Measurements from ENCODE around the gene PCBP3.
A peak's percentile ranks its signal among the peaks of the same experiment; 100 is the strongest.
"Not testable (repeated sequence)": the region's sequence is repeated elsewhere in the genome, so short reads cannot be mapped to it uniquely, and the experiment has no call there.

The PCBP3 gene

DNA sequence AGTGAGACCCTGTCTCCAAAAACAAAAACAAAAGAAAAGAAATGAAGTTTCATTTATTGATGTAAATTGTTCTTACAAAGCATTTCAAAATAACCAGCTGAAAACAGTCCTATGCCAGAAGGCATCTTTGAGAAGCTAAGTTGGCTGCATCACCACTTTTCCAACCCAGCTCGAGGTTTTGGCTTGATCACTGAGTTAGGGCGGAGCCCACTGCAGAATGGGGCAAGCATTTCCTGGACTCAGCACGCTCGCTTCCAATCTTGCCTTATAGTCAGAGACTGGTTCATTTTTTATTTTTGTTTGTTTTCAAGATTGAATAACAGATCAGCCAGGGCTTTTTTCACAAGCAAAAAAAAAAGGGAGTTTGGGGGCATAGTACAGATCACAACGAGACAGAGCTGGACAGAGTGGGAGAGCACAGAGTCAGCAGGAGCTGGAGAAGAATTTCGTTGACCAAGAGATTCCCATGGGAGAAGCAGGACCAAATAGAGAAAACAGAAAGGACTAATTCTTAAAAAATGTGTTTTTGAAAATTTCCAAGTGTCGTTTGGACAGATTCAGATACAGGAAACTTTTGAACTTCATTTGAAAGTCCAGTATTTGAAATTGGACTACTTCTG lies 314.6 kb downstream of the PCBP3 start:
- DNase-seq: no peak

GRCh38 chr21:45959182-45959581 lies 315.7 kb downstream of the PCBP3 start:
- DNase-seq: no peak

DNA sequence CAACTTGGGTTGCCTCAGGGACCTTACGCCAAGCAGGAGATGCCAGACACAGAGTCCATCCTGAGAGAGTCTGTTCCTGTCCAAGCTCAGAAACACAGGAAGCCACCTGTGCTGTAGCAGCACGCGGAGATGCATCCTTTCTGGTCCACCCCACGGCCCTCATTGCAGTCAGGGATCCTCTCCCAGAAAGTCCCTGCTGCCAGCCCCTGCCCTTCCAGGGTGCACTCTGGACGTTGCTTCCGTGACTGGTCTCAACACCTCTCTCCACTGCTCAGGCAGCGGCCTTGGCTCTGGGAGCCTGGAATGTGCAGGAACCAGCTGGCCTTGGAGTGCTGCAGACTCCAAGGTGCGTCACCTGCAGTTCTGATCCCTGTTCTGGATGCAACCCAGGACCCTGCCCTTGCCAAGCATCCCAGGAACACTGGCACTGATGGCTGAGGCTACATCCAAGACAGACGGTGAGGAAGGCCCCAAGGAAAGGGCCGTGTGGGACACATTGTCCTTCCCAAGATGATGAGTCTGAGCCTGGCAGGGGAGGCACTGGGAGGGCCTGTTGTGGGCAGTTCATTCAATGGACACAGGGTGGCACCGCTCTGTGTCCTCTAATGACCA lies 316.4 kb downstream of the PCBP3 start:
- DNase-seq: no peak

GRCh38 chr21:45961408-45961807 lies 317.9 kb downstream of the PCBP3 start:
- DNase-seq: not testable (repeated sequence)

- DNase-seq: no peak
These were observed 319.2 kb downstream of the PCBP3 start for GRCh38 chr21:45962531-45963231.

GRCh38 chr21:45963232-45963570 lies 319.7 kb downstream of the PCBP3 start:
- no peak for DNase-seq

DNA sequence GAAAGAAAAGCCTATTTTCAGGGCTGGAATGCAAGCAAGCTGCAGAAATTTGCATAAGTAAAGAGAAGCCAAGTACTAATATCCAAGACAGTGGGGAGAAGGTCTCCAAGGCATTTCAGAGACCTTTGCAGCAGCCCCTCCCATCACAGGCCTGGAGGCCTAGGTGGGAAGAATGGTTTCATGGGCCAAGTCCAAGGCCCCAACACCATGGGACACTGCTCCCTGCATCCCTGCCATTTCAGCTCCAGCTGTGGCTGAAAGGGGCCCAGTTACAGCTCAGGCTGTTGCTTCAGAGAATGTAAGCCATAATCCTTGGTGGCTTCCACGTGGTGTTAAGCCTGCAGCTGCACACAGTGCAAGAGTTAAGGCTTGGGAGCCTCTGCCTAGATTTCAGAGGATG lies 321.1 kb downstream of the PCBP3 start:
- no peak for DNase-seq

GRCh38 chr21:45965084-45965809 lies 321.7 kb downstream of the PCBP3 start:
- no peak for DNase-seq

DNA sequence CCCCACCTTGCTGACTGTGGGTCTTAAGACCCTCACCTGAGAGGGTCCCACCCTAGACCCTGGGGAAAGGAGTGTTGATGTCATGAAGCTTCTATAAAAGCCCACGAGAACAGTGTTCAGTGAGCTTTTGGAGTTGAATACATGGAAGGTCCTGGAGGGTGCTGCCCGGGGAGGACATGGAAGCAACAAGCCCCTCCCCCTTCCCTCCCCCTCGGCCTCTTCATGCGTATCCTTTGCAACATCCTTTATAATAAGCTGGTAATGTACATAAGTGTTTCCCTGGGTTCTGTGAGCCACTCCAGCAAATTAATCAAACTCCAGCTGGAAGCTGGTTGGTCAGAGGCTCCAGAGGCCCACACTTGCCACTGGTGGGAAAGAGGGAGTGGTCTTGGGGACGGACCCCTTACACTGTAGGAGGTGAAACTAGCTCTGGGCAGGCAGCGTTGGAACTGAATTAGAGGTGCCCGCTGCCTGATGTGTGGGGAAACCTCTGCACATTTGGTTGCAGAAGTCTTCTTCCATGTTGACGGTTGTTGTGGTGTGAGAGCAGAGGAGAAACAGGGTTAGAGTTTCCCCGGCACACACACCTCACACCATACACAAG lies 323.4 kb downstream of the PCBP3 start:
- DNase-seq: no peak

GRCh38 chr21:45969921-45970673 lies 326.6 kb downstream of the PCBP3 start:
- no peak for DNase-seq

DNA sequence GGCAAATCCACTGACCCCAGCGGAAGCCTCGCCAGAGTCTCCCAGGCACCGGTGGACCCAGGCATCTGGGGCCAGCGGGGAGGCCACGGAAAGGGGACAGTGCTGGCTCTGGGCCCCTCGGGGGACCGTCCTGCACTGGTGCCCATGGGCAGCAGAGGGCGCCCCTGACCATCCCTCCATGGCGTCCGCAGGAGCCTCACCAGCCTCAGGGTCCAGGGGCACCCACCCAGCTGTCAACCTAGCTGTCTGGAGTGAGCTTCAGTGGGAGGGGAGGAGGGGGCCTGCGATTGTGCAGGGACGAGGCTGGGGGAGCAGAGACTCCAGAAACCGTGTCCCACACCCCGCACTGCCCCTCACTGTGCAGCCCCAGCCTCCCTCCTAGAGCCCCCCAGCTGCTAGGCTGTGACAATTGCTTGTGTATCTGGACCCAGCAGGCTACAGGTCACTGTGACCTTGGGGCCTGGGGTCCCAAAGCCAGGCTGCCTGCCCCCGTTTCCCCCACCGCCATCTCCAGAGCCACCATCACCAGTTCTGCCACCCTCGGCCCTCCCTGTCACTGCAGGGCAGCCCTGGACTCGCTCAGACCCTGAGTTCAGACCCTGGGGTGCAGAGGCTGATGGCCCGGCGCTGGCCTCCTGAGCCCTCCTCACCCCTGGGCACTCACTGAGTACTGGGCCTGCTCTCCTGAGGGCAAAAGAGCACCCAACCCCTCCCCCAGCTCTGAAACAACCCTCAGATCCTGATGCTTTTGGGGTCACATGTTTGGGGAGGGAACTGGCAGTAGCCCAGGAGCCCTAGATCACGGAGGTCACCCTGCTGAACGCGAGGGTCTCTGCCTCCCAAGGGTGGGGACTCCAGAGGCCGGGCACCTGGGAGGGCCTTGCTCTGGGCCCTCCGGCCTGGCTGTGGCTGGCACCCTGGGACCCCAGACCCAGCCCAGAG lies 327.4 kb downstream of the PCBP3 start:
- DNase-seq: peak; percentile 64

DNA sequence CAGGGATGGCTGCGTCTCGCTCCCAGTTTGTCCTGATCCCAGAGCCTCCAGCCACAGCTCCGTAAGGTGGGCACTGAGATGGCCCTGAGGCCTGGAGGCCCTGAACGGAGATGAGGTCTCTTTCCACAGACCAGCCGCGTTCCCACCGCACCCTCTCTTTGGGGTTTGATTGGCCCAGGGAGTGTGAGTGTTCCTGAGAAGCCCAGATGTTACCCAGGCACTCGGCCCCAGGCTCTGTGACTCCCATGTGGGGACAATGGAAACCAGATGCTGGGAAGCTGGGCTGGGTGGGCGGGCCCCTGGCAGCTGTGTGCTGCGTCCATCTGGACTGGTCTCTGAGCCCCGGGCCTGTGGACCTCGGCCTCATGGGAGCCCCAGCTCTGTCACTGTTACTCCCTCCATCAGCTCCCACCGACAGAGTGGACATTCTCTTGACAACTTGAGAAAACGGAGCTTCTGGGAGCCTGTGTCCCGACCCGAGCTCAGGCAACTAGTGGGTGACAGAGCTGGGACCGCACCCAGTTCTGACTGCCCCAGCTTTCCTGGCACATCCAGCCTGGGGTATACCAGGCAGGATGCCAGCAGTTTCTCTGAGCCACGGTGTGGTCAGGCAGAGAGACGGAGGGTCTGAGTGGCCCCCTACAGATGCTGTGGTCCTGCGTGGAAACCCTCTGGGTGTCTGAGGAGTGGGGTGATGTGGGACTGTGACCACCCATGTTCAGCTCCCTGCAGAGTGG lies 328.3 kb downstream of the PCBP3 start:
- DNase-seq: no peak

DNA sequence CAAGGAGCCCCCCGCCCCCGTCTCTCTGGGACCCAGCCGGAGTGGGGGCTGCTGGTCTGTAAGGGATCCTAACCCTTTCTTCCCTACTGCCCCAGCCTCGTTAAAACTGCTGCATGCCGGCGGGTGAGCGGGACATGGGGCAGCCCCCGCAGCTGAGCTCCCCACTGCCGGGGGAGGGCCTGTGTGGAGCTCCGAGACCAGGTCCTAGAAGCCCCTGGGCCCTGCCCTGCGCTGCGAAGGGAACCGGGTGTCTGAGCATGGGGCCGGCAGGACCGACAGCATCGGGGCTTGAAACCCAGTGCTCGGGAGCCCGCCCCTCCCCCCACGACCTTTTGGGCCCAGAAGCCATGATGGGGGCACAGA lies 328.8 kb downstream of the PCBP3 start:
- DNase-seq: no peak

- DNase-seq: no peak
These were observed 329.4 kb downstream of the PCBP3 start for GRCh38 chr21:45972716-45973474.

- peak; percentile 83 for DNase-seq
These were observed 330.0 kb downstream of the PCBP3 start for GRCh38 chr21:45973475-45974072.

DNA sequence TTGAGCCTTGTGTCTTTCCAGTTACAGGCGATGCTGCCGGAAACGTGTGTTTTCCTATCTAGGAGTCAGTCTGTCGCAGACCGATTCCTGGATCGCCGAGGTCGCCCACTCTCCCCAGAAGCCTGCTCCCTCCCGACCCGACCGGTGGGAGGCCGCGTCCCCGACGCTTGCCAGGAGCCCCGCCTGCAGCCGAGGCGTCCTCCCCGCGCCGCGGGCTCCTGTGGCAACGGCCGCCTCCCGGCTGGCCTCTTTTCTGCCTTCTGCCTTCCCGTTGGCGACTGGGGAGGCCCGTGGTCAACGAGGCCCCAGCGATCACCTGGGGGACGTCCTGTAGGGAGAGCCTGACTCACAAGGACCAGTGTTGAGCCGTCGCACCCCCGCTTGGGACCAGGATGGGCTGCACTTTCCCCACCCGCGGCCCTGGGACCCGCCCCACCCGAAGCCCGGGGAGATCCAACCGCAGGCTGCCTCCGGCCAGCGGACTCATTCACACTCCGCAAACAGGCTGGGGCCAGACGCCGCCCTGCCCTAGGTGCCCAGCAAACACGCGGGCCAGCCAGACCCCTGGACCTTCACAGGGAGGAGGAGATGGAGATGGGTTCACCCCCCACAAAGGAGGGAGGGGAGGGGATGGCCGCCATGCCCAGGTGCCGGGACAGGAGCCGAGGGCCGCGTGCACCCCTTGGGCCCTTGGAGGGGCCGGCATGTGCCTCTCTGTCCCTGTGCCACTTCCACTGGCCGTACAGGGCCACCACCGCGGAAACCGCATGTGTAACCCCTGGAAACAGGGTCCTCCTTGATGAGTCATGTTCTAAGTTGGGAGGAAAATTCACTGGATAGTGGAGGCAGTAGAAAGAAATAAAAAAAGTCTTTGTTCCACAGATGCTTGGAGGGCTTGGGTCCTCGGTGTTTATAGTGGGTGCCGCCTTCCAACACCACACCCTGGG lies 330.8 kb downstream of the PCBP3 start:
- DNase-seq: no peak

- no peak for DNase-seq
These were observed 331.6 kb downstream of the PCBP3 start for GRCh38 chr21:45975020-45975666.

All from stimulated activated CD4-positive, alpha-beta T cell treated with anti-CD3 and anti-CD28 coated beads, Interleukin-4, amount 100 ng/mL, for 24 hours (primary cell).